ENCODE measurements around the gene FILIP1L.
"Not testable (repeated sequence)": the region's sequence is repeated elsewhere in the genome, so short reads cannot be mapped to it uniquely, and the experiment has no call there.

Gene FILIP1L

DNA sequence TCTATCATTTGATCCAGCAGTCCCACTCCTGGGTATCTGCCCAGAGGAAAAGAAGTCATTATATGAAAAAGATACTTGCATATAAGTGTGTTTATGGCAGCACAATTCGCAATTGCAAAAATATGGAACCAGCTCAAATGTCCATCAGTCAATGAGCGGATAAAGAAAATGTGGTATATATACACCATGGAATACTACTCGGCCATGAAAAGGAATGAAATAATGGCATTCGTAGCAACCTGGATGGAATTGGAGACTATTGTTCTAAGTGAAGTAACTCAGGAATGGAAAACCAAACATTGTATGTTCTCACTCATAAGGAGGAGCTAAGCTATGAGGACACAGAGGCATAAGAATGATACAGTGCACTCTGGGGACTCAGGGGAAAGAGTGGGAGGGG, 272.4 kb downstream of the FILIP1L start:
- not testable (repeated sequence) for DNase-seq (ENCODE audit: low spot score)

GRCh38 chr3:99839613-99840012, 274.7 kb downstream of the FILIP1L start:
- DNase-seq (ENCODE audit: low spot score), result no peak

GRCh38 chr3:99838755-99839154, 275.5 kb downstream of the FILIP1L start:
- DNase-seq (ENCODE audit: low spot score), result no peak

GRCh38 chr3:99837715-99838114, 276.6 kb downstream of the FILIP1L start:
- DNase-seq (ENCODE audit: low spot score), result no peak

DNA sequence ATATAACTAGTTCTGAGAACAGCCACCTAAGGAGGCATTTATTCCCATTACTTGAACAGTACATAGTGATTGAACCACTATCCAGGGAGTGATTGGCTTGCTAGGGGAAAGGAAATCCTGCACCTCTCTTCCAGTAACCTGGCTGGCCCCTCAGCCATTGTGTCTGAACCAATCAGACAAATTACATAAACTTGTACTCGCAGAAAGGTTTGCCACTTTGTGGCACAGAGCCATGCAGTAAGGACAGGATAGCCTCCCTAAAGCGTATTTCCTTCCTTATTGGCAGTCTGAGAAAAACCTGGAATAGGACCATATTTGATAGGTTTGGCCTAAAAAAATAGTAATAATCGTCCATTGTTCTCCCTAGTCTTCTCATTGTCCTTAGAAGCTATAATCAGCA, 277.6 kb downstream of the FILIP1L start:
- DNase-seq (ENCODE audit: low spot score), result no peak

DNA sequence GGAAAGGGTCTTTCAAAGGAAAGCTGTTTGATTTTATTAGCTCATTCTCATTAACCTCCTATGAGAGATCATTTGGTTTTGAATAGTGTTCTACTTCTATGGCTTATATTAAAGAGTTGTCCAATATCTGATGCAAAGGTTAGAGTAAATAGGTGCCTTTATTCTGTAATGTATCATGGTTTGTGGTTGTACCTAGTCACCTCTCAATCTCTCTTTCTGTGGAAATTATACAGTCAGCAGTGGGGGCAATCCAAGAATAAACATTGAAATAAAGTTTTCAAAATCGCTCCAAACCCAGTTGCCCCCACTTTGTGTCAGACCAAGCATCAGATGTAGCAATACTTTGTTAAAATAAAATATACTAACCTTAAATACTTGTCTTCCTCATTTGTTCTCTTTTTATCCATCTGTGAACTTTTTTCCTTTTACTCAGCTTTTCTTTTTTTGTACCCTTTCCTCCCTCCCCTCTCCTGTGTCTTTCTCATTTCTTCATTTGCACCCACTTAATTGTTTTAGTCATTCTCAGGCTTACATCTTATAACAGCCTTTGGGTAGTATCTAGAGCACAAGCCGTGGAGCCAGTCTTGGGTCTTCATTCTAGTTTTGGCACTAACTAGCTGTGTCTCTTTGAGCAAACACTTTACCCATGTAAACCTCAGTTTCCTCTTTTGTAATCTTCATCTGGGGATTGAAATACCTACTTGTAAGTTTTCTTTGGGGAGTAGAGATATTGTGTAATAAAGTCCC, 279.9 kb downstream of the FILIP1L start:
- no peak for DNase-seq (ENCODE audit: low spot score)

- DNase-seq (ENCODE audit: low spot score), result no peak
These were observed 280.6 kb downstream of the FILIP1L start for GRCh38 chr3:99833617-99834205.

DNA sequence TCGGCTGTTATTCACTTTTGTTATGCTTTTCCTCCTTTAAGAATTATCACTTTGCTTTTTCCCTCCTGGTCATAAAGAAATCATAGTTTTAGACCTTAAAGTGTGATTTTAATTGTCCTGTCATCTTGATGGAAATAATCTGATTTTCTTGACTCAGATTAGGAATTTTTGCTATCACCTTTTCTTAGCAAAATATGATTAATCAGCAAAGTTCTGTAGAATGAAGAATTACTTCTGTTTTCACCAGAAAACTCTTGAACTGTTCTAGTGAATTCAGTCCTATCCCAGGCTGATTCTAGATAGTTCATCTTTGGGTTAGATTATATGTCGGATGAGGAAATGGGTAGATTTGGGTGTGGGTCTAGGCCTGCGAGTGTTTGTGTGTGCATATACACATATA, 284.5 kb downstream of the FILIP1L start:
- no peak for DNase-seq (ENCODE audit: low spot score)

DNA sequence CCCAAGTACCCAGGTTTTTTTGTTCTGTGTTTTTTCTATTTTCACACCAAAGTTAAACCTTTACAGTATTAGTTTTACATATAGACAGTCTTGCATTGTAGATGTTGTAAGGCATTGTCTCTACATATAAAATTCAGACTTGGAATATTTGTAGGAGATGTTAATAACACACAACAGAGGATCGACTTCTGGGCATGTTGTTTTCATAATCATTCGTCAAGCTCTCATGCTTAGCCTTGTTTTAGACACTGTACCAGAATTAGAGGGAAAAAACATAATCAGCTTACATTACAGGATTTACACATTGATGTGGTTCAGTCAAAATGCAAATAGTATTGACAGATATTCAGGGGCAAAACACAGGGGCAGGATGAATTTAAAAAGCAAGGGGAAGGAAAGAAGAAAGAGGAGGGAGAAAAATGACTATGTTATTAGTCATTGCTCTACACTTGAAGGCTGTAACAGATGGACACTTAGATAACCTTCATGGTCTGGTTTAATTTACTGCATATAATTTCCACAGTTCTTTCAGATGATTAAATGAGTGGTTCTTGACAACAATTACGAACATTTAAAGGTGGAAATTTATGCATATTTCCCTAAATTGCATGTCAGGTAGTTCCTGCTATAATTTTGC, 289.2 kb downstream of the FILIP1L start:
- no peak for DNase-seq (ENCODE audit: low spot score)

- DNase-seq (ENCODE audit: low spot score), result no peak
These were observed 290.3 kb downstream of the FILIP1L start for GRCh38 chr3:99823723-99824711.

GRCh38 chr3:99818818-99819217, 295.5 kb downstream of the FILIP1L start:
- DNase-seq (ENCODE audit: low spot score), result no peak

DNA sequence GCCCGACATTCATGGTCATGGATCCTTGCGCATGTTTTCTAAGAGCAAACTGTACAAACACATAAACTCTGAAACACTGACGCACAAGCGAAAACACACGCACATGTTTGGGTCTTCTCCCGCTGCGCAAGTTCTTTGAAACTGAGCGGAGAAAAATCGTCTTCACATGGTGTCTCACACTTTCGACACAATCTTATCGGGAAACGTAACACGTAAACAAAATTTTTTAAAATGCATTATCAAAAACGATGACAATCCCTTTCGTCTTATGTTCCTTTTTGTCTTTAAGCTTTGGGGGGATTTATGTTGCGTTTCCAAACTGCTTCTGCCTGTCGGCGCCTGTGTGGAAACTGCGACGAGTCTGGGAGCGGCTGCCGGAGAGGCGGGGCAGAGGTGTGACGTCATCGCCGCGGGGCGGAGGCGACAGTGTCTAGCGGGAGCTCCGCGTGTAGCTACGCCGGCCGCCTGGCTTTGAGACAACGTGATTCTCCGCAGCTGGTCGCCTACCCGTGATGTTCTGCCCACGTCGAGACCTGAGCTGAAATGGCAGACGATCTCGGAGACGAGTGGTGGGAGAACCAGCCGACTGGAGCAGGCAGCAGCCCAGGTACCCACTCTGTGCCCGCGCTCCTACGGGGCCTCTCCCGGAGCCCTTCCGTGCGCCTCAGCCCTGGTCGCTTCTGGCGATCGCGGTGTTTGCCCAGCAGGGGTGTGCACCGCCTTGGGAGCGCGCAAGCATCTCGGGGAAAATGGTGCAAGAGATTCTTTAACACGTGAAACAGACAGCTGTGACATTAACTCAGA, 296.7 kb downstream of the FILIP1L start, which contains the start of gene CMSS1:
CMSS1 (plus strand) TSS at position 426 of the 804 bp plus-strand sequence.
- peak; percentile 89 for DNase-seq (ENCODE audit: low spot score)

GRCh38 chr3:99817047-99817436, 297.3 kb downstream of the FILIP1L start:
- DNase-seq (ENCODE audit: low spot score), result no peak

GRCh38 chr3:99810403-99810802, 303.9 kb downstream of the FILIP1L start:
- DNase-seq (ENCODE audit: low spot score), result no peak

- no peak for DNase-seq (ENCODE audit: low spot score)
These were observed 304.7 kb downstream of the FILIP1L start for GRCh38 chr3:99809565-99809964.

DNA sequence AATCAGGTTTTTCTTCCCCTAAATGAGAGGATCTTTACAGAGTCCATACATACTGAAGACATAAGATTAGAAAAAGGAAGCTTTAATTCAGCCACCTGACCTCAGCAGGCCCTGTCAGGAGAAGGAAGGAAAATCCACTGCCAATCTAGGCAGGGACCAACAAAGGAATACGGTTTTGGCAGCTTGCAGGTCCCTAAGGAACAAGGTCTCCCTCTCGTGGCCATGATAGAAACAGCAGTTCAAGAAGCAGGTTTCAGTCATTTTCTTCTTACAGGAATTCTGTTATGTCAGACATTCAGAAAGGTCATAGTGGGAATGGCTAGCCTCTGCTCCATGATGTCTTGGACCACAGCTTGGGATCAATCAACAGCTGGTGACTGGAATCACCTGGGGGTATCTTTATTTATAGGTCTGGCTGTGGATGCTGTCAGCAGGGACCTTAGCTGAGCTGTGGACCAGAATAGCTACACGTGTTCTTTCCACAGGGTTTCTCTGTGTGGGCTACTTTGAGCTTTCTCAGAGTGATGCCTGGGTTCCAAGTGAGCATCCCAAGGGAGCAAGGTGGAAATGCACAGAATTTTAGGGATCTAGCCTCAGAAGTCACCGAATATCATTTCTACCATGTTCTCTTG, 306.0 kb downstream of the FILIP1L start:
- peak; percentile 41 for DNase-seq (ENCODE audit: low spot score)

DNA sequence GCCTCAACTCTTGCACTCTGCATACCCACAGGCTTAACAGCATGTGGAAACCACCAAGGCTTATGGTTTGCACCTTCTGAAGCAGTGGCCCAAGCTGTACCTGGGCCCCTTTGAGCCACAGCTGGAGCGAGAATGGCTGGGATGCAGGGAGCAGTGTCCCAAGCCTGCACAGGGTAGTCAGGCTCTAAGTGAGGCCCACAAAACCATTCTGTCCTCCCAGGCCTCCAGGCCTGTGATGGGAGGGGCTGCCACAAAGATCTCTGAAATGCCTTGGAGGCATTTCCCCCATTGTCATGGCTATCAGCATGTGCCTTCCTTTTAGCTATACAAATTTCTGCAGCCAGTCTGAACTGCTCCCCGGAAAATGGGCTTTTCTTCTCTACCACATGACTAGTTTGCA, 309.1 kb downstream of the FILIP1L start:
- DNase-seq (ENCODE audit: low spot score), result no peak

DNA sequence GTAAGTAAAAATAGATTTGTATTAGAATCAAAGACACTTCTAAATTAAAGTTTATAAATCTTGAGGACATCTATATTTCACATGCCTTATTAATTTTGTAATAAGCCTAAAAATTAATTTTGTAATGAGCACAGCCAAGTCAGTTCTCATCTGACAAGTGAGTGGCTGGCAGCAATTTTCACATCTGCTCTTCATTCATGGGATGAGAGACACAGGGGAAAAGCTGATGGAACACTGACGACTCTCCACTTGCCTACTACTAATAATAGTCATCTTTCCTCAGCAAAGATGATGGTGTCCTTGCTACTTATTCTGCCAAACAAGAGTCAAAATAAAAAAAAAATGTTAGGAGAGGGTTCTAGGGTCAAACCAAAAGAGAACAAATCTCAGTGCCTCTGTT, 311.0 kb downstream of the FILIP1L start:
- no peak for DNase-seq (ENCODE audit: low spot score)

DNA sequence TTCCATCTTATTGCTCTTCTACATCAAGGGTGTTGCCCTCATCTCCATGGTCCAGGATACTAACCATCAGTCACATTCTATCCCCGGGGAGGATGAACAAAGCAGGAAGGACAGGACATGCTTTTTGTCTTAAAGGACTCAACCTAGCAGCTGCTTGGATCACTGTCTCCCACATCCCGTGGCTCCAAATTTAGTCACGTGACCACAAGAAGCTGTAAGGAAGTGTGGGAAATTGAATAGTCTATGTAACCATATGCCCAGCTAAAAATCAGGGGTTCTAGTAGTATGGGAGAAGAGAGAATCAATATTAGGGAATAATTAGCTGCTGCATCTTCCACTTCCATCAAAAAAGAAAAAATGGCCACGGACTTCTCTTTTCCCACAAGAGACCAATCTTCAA, 314.9 kb downstream of the FILIP1L start:
- no peak for DNase-seq (ENCODE audit: low spot score)

DNA sequence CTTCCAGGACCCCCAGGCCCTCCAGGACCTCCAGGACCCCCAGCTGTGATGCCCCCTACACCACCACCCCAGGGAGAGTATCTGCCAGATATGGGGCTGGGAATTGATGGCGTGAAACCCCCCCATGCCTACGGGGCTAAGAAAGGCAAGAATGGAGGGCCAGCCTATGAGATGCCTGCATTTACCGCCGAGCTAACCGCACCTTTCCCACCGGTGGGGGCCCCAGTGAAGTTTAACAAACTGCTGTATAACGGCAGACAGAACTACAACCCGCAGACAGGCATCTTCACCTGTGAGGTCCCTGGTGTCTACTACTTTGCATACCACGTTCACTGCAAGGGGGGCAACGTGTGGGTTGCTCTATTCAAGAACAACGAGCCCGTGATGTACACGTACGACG, 318.7 kb downstream of the FILIP1L start:
- no peak for DNase-seq (ENCODE audit: low spot score)

DNA sequence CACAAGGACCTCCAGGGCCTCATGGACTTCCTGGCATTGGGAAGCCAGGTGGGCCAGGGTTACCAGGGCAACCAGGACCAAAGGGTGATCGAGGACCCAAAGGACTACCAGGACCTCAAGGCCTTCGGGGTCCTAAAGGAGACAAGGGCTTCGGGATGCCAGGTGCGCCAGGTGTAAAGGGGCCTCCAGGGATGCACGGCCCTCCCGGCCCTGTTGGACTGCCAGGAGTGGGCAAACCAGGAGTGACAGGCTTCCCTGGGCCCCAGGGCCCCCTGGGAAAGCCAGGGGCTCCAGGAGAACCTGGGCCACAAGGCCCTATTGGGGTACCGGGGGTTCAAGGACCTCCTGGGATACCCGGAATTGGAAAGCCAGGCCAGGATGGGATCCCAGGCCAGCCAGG, 319.8 kb downstream of the FILIP1L start:
- DNase-seq (ENCODE audit: low spot score), result no peak

Measured in germinal center (tissue), 1 donor.